Progenitor cell of endocrine pancreas (in vitro differentiated cells): Measurements from ENCODE around the gene HEATR1. TPM values are rescaled to one million over a fixed set of nuclear protein-coding genes. Genes with fewer than 3 reads are reported as not detected.
"Not testable (repeated sequence)": the region's sequence is repeated elsewhere in the genome, so short reads cannot be mapped to it uniquely, and the experiment has no call there.

Experiments used
- DNase-seq: peaks from one replicate; pipeline ENCODE4 v3.0.0; 2021; ENCODE audit warnings: low spot score; ENCODE audit not compliant: unreplicated experiment
- H3K27ac Mint-ChIP-seq: 2 replicates; pipeline ENCODE4 v1.8.0; 2021; ENCODE audit warnings: mild to moderate bottlenecking, moderate library complexity, mixed read lengths
- H3K27me3 Mint-ChIP-seq: 2 replicates; pipeline ENCODE4 v1.8.0; 2021; ENCODE audit warnings: mixed read lengths
- H3K36me3 Mint-ChIP-seq: 2 replicates; pipeline ENCODE4 v1.8.0; 2022; ENCODE audit warnings: mixed read lengths; ENCODE audit not compliant: insufficient read depth
- H3K4me1 Mint-ChIP-seq: 2 replicates; pipeline ENCODE4 v1.8.0; 2021; ENCODE audit warnings: low read depth, mixed read lengths
- H3K4me3 Mint-ChIP-seq: 2 replicates; pipeline ENCODE4 v1.8.0; 2021; ENCODE audit warnings: low read depth, mild to moderate bottlenecking, moderate library complexity, mixed read lengths
- H3K9me3 Mint-ChIP-seq: 2 replicates; pipeline ENCODE4 v1.8.0; 2021; ENCODE audit warnings: low read depth, mixed read lengths
- total RNA-seq: library from RNA; stranded (reverse); gene quantifications from 2 replicates; pipeline ENCODE4 v1.2.1, GENCODE V29; 2021
- TF ChIP-seq, protein P1 (sequence below): fragments of 200-600 bp; sonication (generic); IDR thresholded peaks from one replicate; pipeline ENCODE4 v1.5.0; 2021; ENCODE audit warnings: antibody characterized with exemption, mild to moderate bottlenecking; ENCODE audit not compliant: unreplicated experiment

Gene HEATR1
- total RNA-seq, 1 donor from 2014 or later: 55.9 TPM

DNA sequence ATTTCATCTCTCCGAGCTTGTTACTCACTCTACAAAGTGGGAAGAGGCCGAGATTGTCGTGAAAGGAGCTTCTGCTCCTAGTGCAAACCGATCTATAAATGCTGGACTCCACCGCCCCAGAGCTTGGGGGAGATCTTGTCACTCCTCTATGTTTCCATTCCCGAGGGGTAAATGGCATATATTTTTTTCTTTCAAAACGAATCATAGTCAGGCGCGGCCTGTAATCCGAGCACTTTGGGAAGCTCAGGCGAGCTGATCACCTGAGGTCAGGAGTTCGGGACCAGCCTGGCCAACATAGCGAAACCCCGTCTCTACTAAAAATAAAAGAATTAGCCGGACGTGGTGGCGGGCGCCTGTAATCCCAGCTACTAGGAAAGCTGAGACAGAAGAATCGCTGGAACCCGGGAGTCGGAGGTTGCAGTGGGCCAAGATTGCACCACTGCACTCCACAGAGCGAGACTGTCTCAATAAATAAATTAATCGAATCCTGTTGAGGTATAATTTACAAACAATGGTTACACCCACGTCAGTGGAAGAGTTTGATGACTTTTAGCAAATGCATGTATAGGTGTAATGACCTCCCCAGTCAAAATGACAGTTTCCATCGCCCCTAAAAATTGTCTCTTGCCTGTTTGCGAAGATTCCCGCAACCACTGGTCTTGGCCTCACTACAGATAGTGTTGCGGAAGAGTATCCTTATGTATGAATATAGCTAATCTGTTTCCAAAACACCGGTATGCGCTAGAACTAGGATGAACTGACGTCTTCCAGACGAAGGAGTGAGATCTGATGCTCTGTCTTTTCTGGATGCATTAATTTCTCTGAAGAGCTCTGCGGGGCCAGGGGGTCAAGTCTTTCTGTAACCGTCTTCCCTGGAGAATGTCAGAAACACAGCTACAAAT, 840 bp upstream of the HEATR1 start:
- H3K4me3 Mint-ChIP-seq: peak overlapping the region; percentile 97
- peaks cover 10% of the 10 kb centered on the region for H3K4me1 Mint-ChIP-seq
- no peaks in the 10 kb centered on the region for H3K9me3 Mint-ChIP-seq
- H3K36me3 Mint-ChIP-seq: peaks cover 1% of the 10 kb centered on the region
- H3K27ac Mint-ChIP-seq: peak overlapping the region; percentile 94
- no peak for DNase-seq
- TF ChIP-seq, protein P1, sequence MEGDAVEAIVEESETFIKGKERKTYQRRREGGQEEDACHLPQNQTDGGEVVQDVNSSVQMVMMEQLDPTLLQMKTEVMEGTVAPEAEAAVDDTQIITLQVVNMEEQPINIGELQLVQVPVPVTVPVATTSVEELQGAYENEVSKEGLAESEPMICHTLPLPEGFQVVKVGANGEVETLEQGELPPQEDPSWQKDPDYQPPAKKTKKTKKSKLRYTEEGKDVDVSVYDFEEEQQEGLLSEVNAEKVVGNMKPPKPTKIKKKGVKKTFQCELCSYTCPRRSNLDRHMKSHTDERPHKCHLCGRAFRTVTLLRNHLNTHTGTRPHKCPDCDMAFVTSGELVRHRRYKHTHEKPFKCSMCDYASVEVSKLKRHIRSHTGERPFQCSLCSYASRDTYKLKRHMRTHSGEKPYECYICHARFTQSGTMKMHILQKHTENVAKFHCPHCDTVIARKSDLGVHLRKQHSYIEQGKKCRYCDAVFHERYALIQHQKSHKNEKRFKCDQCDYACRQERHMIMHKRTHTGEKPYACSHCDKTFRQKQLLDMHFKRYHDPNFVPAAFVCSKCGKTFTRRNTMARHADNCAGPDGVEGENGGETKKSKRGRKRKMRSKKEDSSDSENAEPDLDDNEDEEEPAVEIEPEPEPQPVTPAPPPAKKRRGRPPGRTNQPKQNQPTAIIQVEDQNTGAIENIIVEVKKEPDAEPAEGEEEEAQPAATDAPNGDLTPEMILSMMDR: no peak
- H3K27me3 Mint-ChIP-seq: no peaks in the 10 kb centered on the region

DNA sequence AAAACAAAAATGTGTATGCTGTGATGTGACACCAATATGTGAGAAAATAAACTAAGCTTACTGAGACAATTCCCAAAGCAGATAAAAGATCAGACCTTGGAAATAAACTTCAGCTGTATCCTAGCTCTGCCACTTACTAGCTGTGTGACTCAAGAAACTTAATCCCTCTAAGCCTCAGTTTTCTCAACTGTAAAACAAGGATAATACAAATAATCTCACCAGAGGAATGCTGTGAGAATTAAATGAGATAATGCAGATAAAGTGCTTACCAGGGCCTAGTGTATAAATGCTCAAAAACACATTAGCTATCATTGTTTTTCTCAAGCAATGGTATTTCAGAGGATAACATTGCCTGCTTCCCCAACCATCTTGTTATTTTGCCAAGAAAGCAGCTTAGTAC, 2.1 kb downstream of the HEATR1 start:
- H3K4me1 Mint-ChIP-seq: peaks cover 10% of the 10 kb centered on the region
- H3K4me3 Mint-ChIP-seq: no peak overlapping the region
- no peak overlapping the region for H3K27ac Mint-ChIP-seq
- peaks cover 5% of the 10 kb centered on the region for H3K36me3 Mint-ChIP-seq
- H3K9me3 Mint-ChIP-seq: no peaks in the 10 kb centered on the region
- H3K27me3 Mint-ChIP-seq: no peaks in the 10 kb centered on the region
- TF ChIP-seq, protein P1: no peak
- no peak for DNase-seq

DNA sequence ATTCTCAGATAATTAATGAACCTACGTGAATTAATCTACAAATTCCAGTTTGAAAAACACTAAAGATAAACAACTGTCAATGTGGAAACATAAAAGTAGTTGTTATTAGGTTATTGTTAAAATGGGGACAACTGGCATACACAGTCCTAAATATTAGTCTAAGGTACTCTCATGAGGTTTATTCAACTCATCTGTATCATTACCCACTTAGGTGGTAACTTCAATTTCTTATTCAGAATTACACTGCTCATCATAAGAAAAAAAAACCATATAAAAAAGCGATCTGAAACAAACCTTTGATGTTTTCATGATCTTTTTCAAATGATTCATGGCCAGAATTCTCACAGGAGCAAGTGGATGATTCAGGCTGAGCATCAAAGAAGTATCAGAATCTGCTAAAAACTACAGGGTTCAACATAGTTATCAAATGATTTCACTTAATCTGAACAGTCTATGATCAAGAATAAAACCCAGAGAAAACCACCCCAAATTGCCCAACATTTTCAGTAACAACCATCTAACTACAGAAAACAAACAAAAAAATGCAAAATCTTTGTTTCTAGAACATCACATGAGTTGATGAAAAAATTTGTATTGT, 13.7 kb downstream of the HEATR1 start:
- H3K27ac Mint-ChIP-seq: no peak overlapping the region
- H3K4me1 Mint-ChIP-seq: no peaks in the 10 kb centered on the region
- no peaks in the 10 kb centered on the region for H3K27me3 Mint-ChIP-seq
- H3K9me3 Mint-ChIP-seq: no peaks in the 10 kb centered on the region
- TF ChIP-seq, protein P1: no peak
- H3K4me3 Mint-ChIP-seq: no peak overlapping the region
- no peak for DNase-seq
- peaks cover 22% of the 10 kb centered on the region for H3K36me3 Mint-ChIP-seq

DNA sequence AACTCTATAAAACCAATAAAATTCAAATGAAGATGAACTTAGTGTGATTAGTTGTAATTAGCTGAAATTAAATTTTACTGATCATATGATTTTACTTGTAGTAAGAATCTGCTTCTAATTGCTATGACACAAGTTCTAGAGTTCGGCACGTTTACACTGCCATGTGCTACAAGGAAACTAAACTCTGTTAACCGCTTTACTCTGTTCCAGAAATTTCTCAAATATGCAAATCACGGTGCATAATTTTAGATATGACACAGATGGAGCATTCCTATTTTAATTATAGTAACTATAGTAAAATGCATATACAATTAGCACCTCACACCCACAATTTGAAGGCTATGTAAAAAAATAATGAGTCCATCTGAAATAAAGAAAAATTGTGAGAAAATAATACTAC, 14.8 kb downstream of the HEATR1 start:
- no peak for DNase-seq
- H3K4me3 Mint-ChIP-seq: no peak overlapping the region
- H3K27me3 Mint-ChIP-seq: no peaks in the 10 kb centered on the region
- H3K4me1 Mint-ChIP-seq: no peaks in the 10 kb centered on the region
- no peak overlapping the region for H3K27ac Mint-ChIP-seq
- H3K9me3 Mint-ChIP-seq: no peaks in the 10 kb centered on the region
- TF ChIP-seq, protein P1: no peak
- peaks cover 26% of the 10 kb centered on the region for H3K36me3 Mint-ChIP-seq

DNA sequence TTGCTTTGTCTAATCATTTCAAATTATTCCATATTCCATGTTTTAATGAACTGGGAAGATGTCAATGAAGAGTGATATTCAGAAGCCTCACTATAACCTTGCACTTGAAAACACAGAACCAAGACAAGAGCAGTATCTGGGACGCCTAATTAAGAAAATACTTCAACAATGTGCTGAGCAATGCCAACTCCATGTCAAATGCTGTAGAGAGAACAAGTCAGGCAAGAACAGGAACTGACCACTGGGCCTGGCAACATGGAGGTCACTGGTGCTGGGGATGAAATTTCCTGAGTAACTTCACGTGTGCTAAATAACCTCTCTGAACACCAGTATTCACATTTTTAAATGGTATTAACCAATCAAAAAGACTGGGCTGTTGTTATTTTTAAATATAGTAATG, 22.8 kb downstream of the HEATR1 start:
- H3K4me1 Mint-ChIP-seq: no peaks in the 10 kb centered on the region
- no peak overlapping the region for H3K27ac Mint-ChIP-seq
- H3K36me3 Mint-ChIP-seq: peaks cover 24% of the 10 kb centered on the region

DNA sequence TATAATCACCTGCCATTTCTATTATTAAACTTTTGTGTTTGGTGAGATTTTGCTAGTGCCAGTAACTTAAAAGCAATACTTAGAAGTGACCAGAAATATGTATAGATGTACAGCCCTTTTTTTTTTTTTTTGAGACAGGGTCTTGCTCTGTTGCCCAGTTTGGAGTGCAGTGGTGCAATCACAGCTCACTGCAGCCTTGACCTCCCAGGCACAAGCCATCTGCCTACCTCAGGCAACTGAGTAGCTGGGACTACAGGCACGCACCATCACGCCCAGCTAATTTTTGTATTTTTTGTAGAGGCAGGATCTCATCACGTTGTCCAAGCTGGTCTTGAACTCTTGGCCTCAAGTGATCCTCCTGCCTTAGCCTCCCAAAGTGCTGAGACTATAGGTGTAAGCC, 23.9 kb downstream of the HEATR1 start:
- H3K36me3 Mint-ChIP-seq: peaks cover 28% of the 10 kb centered on the region
- H3K27me3 Mint-ChIP-seq, H3K4me1 Mint-ChIP-seq, H3K27ac Mint-ChIP-seq, H3K9me3 Mint-ChIP-seq, DNase-seq, H3K4me3 Mint-ChIP-seq: not testable (repeated sequence)

More for the DNA sequence above, 22.8 kb downstream of the HEATR1 start:
- Mint-ChIP-seq H3K27me3 (no peaks in the 10 kb centered on the region), H3K9me3 (no peaks in the 10 kb centered on the region), H3K4me3 (no peak overlapping the region)
- TF ChIP-seq, protein P1: no peak
- DNase-seq: no peak
